GM13977 (cell line): ENCODE data around the gene AMIGO2.

Experiments used
- DNase-seq: peaks from one replicate; pipeline ENCODE4 v3.0.0; 2012; ENCODE audit warnings: low spot score
- in situ Hi-C: fragments of 300-500 bp; cut with MboI; formaldehyde crosslinking; loops from one replicate; pipeline ENCODE4 v1.12.0; 2022; ENCODE audit warnings: low sequenced_read_pairs, low pct_unique_long_range_greater_than_20kb, mixed read lengths, inconsistent platforms; ENCODE audit not compliant: unreplicated experiment
- TF ChIP-seq, protein P1 (sequence below): IDR thresholded peaks from 2 replicates; pipeline ENCODE4 v1.5.1; 2012; ENCODE audit warnings: mild to moderate bottlenecking, control low read depth; ENCODE audit not compliant: insufficient read depth; ENCODE audit errors: extremely low read depth, missing control alignments

The AMIGO2 gene

DNA sequence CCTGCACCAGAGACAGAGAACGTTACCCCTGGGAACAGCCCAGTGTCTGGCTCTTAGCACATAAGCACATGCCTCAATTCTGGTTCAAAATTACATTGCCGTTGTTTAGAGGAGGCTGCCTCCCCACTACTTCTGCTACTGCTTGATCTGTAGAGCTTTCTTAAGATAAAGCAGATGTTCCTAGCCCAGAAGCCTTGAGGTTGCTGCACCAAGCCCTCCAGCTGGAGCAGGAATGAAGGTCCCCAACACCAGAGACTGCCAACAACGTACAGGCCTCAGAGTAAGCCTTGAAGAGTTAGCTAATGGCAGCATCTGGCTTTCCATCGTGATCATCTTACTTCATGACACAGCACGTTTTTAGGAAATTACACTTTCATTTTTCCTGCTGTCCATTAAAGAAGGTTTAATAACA is 34.7 kb upstream of the AMIGO2 start:
- in situ Hi-C loops: no loop called here
- TF ChIP-seq, protein P1, sequence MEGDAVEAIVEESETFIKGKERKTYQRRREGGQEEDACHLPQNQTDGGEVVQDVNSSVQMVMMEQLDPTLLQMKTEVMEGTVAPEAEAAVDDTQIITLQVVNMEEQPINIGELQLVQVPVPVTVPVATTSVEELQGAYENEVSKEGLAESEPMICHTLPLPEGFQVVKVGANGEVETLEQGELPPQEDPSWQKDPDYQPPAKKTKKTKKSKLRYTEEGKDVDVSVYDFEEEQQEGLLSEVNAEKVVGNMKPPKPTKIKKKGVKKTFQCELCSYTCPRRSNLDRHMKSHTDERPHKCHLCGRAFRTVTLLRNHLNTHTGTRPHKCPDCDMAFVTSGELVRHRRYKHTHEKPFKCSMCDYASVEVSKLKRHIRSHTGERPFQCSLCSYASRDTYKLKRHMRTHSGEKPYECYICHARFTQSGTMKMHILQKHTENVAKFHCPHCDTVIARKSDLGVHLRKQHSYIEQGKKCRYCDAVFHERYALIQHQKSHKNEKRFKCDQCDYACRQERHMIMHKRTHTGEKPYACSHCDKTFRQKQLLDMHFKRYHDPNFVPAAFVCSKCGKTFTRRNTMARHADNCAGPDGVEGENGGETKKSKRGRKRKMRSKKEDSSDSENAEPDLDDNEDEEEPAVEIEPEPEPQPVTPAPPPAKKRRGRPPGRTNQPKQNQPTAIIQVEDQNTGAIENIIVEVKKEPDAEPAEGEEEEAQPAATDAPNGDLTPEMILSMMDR: no peak
- DNase-seq: no peak

DNA sequence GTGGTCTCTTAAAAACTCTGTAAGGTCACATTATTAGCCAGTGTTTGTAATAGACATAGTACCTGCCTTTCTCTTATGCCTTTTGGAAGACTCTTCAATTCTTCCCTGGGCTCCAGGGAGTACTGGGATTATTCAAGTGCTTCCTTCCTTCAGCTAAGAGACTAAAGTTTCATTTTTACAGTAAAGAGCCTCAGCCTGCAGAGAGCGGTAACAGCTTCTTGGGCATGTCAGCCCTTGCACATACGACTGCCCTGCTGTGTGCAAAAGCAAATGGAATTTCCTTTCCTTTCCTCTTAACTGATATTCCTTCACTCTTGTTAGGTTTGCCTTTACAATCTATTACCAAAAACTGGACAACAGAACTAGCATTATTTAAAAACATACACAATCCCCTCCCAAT is 32.9 kb upstream of the AMIGO2 start:
- in situ Hi-C loops: no loop called here
- no peak for DNase-seq
- TF ChIP-seq, protein P1: no peak

DNA sequence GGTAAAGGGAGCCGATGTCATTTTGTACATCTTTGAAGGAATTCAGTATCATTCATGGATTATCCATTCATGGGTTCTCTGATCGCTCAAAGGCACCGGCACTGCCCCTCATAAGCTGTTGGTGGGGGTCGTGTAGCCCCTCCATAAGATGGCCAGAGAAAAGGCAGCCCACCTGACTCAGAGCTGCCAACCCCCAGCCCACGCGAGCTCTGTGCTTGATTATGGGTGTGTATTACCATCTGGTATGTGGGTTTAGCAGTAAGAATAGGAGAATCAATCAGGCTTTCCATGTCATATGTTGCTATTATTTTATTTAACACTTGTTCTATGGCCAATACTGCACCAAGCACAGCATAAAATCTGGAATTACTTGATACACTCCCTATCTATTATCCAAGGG is 32.1 kb upstream of the AMIGO2 start:
- no peak for DNase-seq
- in situ Hi-C loops: no loop called here
- TF ChIP-seq, protein P1: no peak

DNA sequence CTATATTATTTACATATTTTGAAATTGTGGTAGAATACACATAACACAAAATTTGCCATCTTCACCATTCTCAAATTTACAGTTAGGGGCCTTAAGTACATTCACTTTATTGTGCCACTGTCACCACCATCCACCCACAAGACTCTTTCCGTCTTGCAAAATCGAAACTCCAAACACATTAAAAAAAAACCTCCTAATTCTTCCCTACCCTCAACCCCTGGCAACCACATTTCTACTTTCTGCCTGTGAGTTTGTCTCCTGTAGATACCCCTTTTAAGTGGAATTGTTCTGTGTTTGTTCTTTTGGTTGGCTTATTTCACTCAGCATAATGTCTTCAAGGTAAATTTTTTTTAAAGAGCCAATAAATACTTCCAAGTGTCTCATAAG is 31.6 kb upstream of the AMIGO2 start:
- in situ Hi-C loops: no loop called here
- TF ChIP-seq, protein P1: no peak
- DNase-seq: no peak

DNA sequence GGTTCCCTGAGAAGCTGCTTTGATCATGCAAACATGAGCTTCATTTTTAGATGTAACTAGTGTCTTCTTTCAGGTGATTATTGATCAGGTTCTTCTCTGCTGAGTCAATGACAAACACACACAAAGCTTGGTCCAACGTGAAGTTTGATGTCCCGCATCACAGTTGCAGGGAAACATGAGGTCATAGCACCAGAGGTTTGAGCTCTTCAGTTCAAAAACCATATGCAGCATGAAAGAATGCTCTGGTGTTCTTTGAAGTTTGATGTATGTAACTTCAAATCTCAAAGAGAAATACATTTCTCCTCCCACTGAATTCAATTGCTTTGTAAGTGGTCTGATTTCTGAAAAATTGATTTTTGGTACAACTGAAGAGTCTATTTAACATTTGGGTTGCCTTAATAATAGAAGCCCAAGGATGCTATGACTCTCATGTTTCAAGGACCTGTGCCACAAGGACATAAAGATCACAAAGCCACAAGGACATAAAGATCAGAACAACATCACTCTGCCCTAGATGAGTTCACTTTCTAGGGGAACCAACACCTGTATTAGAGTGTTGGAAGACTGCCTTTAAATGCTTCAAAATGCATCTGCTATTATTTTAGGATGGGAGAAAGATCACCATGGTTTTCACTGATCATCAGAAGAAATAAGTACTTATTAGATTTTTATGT is 31.1 kb upstream of the AMIGO2 start:
- no peak for DNase-seq
- TF ChIP-seq, protein P1: no peak
- in situ Hi-C loops: no loop called here

DNA sequence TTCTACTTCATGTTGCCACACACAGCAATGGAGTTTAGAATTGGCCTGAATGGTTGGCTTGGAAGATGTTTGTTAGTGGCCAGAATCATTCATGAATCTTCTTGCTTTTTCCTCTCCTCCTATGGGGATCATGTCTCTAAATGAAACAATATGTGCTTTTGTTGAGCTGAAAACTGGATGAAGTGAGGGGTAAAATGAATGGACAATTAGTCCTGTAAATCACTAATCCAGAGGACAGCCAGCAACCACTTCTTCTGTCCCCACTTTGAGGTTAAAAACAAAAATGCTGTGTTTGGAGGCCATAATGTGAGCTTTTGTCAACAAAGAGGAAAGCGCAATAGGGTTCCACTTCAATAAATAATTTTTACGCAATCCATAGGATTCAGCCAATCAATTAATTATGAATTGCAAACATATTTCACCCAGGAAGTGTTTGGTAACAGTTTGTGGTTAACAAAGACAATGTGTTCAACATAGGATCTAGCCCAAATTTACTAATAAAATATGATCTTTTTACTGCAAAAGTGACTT is 30.3 kb upstream of the AMIGO2 start:
- in situ Hi-C loops: no loop called here
- TF ChIP-seq, protein P1: no peak
- DNase-seq: no peak
